HTERT RPE-1 (cell line): ENCODE data around the gene MYL3.

Experiments
- in situ Hi-C: fragments of 300-500 bp; cut with MboI; formaldehyde crosslinking; loops from 4 replicates; pipeline ENCODE4 v1.14.3; 2020; ENCODE audit warnings: low sequenced_read_pairs

Gene MYL3

GRCh38 chr3:46851364-46852333 is 11.6 kb downstream of the MYL3 start:
- in situ Hi-C loops, result no loop called here

DNA sequence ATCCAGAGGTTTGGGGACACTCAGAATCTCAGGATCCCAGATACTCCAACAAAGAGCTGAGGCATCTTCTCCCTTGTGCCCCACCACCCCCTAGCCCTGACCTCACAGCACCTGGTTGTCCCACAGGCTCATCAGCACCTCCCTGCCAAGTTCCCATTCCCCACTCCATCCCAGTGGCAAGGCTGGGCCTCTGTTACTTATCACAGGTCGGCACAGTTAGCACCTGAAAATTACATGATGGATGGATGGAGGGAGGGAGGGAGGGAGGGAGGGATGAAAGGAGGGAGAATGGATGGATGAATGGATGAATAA is 12.8 kb downstream of the MYL3 start:
- in situ Hi-C loops, result no loop called here

DNA sequence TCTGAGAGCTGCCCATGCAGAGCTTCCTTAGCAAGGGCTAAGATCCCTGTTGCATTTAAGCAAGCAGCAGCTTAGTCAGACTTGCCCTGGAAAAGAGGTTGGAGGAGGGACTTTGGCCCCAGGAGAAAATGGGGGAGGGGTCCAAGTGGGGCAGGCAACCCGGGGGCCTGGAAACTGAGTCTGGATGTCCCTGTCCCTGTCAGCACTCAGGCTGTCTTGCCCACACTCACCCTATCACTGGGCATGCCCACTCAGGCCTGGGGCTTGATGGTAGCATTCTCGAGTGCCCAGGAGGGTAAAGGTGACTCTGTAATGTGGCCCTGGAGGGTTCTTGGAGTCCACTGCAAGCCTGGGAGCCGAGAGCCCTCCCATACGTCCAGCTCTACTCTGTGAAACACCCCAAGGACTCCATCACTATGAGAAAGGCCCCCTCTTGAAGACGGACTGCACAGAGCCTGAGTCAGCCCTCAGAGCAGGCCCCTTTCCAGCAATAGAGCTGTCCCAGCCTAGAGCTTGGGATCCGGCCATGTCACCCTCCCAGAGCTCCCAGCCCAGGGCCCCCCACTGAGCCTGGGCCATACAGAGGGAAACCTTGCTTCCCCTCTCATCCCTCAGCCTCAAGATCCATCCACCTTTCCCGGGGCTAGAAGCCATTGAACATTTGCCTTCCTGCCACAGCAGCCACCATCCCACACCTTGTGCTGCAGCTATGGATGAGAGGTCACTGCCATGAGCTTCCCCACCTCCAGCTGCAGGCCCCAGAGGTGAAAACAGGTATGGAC is 13.4 kb downstream of the MYL3 start:
- in situ Hi-C loops, result no loop called here

- in situ Hi-C loops, result no loop called here
Measured at GRCh38 chr3:46849045-46849631, 14.1 kb downstream of the MYL3 start.

- in situ Hi-C loops, result no loop called here
Measured at GRCh38 chr3:46848271-46849044, 14.8 kb downstream of the MYL3 start.

- in situ Hi-C loops, result no loop called here
Measured at GRCh38 chr3:46847744-46848143, 15.5 kb downstream of the MYL3 start.

GRCh38 chr3:46846624-46847542 is 16.4 kb downstream of the MYL3 start:
- in situ Hi-C loops, result no loop called here

DNA sequence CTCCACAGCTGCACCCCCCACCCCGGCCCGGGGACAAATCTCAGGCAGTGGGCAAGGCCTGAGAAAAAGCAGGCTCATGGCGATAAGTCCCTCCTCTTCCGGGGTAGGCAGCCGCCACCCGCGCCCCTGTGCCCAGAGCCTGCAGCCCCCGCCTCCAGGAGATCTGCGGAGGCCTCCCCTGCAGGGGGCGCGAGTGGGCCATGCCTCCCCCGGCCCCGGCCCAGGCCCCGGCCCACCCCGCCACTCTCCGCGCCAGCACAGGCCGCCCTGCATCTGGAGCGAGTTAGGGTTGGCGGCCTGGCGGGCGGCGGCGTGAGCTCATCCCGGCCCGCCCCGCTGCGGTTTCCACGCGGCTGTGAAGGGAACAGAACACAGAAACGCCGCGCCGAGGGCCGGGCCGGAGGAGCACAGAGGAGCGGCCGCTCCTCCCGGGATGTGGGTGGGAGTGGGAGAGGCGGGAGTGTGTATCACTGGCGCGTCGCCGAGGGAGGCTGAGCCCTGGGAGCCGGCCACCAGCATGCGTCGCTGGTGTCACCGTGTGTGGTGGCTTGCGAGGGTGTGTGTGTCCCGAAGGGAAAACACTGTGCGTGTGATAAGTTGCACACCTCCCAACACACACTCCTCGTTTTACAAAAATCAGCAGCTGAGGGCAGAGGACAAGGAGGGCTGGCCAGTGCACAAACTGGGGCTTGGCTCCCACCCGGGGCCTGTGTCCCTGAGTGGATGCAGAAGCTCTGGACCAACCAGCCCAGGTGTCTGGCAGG is 17.2 kb downstream of the MYL3 start:
- in situ Hi-C loops, result no loop called here

- in situ Hi-C loops, result no loop called here
Measured at GRCh38 chr3:46845397-46845859, 17.8 kb downstream of the MYL3 start.

DNA sequence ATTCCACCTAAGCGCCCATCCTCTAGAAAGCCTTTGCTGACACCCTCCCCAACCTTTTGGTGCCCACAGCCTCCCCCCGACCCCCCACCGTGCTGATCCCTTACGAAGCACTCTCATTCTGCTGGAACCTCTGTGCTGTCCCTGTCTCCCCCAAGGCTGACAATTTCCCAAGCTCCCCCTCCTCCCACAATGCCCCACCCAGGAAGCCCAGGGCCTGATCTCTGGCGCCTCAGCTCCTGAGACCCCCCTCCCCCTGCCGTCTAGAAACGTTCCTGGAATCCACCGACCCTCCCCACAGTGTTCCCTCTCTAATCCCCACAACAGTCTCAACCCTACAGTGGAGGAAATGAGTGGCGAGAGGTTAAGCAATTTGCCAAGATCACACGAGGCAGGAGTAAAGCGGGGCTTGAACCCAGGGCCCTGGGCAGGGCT is 18.3 kb downstream of the MYL3 start:
- in situ Hi-C loops, result no loop called here

DNA sequence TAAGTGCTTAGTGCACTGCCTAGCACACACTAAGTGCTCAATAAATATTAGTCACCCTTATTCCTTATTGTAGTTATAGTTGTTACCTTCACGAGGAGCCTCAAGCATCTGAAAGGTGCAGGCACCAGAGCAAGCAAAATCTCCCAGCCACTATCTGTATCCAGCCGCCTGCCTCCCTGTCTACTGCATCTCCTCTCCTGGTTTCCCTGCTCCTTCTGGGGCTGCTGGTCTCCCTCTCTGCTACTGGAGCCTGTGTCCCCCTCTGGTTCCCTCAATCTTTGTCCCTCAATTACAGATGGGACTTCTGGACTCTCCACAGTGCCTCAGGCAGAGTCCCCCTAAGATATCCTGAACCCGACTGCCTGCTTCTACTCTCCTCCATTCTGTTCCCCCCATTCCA is 18.8 kb downstream of the MYL3 start:
- in situ Hi-C loops, result no loop called here

- in situ Hi-C loops, result no loop called here
Measured at GRCh38 chr3:46843508-46843907, 19.7 kb downstream of the MYL3 start.

GRCh38 chr3:46840491-46840890 is 22.8 kb downstream of the MYL3 start:
- in situ Hi-C loops, result no loop called here

DNA sequence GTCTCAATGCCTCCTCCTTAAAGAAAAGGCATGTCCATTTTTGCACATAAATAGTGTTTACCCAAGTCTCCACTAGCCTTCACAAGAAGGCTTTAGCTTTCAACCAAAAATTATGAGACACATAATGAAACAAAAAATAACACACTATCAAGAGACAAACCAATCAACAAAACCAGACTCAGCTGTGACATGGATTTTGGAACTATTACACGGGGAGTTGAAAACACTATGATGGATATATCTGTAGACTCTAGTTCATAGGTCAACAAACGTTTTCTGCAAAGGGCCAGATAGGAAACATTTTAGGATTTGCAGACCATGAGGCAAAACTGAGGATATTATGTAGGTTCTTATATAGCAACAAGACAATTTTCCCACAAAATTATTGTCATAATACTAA is 24.9 kb downstream of the MYL3 start:
- in situ Hi-C loops, result no loop called here

DNA sequence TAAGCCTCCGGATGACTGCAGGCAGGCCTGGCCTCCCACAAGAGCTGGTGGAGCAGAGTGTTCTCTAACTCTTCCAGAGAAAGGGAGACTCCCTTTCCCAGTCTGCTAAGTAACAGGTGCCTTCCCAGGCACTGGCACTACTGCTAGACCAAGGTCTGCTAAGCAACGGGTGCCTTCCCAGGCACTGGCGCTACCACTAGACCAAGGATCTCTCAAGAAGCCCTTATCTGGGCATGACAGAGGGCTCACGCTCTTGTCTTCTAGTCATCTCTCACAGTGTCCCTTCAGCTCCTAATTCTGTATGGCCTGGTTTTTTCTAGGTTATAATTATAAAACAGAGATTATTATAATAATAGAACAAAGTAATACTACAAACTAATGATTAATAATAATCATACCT is 27.8 kb downstream of the MYL3 start:
- in situ Hi-C loops, result no loop called here

- in situ Hi-C loops, result no loop called here
Measured at GRCh38 chr3:46835054-46835453, 28.2 kb downstream of the MYL3 start.

DNA sequence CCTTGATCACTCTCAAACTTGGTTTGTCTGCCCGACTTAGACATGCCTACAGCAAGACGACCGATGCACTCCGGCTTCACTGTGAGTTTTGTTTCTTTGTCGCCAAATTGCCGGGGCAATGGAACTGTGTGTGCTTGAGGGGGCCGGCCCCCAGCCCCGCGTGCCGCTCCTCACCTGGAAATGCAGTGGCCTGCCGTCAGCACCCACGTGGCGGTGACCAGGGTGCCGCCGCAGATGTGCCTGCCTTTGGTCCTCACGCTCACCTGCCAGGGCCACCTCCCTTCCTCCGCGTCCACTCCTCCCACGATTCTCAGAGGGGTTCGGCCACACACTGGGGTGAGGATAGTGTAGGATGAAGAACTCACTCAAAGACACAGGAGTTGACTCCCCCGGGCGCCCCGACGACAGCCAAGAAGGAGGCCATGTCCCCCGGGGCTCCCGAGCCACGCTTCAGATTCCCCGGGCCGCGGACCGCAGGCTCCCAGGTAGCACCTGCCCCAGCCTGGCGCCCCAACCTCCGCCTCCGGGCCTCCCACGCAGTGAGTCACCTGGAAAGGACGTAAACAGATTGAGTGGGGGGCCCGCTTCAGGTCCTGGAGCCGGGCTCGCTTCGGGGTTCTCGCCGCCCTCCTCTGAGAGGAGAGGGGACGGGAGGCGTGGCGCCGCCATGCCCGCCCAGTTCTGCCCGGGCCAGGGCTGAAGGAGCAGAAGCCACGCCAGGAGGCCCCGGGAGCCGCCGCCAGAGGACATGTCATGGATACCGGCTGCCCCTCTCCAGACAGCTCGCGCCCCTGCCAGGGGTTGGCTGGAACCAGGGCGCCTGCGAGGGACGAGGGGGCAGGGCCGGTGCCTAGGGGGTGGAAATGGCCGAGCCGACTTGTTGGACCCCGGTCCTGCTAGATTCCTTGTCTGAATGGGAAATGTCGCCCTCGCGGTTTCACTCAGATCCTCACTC is 29.6 kb downstream of the MYL3 start:
- in situ Hi-C loops, result no loop called here

- in situ Hi-C loops, result no loop called here
Measured at GRCh38 chr3:46831841-46832240, 31.4 kb downstream of the MYL3 start.
